ENCODE measurements around the gene LRRN4. TPM values are rescaled to one million over a fixed set of nuclear protein-coding genes. Genes with fewer than 3 reads are reported as not detected.

The LRRN4 gene
- total and polyA plus RNA-seq, 2 donors: 0.02 to 0.05 TPM

Other genes starting within 250 kb of the LRRN4 start
- gene CHGB, start 142.6 kb downstream of the LRRN4 start, total RNA-seq: 1.0 TPM
- gene CHGB, start 142.6 kb downstream of the LRRN4 start, polyA plus RNA-seq: 4.3 TPM
- gene TRMT6, start 103.5 kb downstream of the LRRN4 start, total RNA-seq: 14.8 TPM
- 18.9 TPM for gene TRMT6, start 103.5 kb downstream of the LRRN4 start, polyA plus RNA-seq
- gene MCM8, start 103.4 kb downstream of the LRRN4 start, total RNA-seq: 15.4 TPM
- 4.9 TPM for gene MCM8, start 103.4 kb downstream of the LRRN4 start, polyA plus RNA-seq
- gene CRLS1, start 47.9 kb downstream of the LRRN4 start, total RNA-seq: 47.7 TPM
- 69.1 TPM for gene CRLS1, start 47.9 kb downstream of the LRRN4 start, polyA plus RNA-seq
- gene FERMT1, start 69.0 kb upstream of the LRRN4 start, total RNA-seq: 3.7 TPM
- gene FERMT1, start 69.0 kb upstream of the LRRN4 start, polyA plus RNA-seq: 5.8 TPM

All from thymus (tissue), 2 donors.